HG03159 (cell line): ENCODE results near the gene TAL2.

Experiments used
- ATAC-seq: cut with Tn5 transposase; IDR thresholded peaks from one replicate; pipeline ENCODE4 v1.9.1; 2021; ENCODE audit warnings: mild to moderate bottlenecking, moderate library complexity; ENCODE audit not compliant: unreplicated experiment

TAL2 gene

DNA sequence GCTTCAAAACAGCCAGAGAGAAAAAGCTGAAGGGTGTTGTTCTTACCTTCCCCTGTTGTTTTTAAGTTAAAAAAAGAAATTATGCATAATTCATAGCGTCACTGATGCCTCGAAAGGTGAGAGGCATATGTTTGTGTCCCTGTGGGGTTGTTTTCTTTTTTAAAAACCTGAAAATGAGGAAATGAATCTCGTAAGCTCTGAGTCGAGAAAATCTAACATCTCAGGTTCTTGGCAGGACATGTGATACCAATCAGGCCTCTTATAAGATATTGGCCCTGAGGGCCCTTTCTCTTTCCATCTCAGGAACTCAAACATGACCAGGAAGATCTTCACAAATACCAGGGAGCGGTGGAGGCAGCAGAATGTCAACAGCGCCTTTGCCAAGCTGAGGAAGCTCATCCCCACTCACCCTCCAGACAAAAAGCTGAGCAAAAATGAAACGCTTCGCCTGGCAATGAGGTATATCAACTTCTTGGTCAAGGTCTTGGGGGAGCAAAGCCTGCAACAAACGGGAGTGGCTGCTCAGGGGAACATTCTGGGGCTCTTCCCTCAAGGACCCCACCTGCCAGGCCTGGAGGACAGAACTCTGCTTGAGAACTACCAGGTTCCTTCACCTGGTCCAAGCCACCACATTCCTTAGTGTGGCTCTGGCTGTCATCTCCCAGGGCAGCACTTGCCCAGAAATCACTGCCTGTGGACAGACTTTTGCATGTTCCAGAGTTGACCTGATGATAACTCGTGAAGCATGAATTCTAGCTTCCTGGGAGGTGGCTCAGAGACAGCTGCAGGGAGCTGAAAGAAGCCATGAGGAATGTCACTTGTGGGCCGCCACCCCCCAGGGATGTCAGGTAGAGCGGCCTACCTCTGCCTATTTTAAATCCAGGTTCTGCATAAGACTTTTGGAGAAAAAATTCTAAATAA lies at the start of gene TAL2:
TSS of gene TAL2 (plus strand) at position 274 of the 921 bp plus-strand sequence. CDS start at position 314, 40 bp downstream.
- peak; percentile 86 for ATAC-seq

DNA sequence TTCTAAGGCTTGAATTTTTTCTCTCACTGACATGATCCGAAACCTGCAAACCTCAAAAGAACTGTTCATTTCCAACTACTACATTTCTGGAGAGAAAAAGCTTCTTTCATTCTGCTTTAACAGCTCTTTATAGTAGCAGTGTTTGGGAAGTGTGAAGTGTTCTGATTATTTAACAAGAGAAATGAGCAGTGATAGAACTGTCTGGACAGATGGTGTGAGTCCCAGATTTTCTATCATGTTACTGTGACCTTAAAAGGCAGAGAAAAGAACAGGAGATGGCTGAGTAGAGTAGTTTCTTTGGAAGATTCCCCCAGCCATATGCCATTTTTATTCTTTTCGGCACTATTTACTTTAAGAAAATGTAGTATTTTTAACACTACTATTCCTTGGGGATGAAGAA lies 41.3 kb upstream of the TAL2 start:
- ATAC-seq, result no peak

DNA sequence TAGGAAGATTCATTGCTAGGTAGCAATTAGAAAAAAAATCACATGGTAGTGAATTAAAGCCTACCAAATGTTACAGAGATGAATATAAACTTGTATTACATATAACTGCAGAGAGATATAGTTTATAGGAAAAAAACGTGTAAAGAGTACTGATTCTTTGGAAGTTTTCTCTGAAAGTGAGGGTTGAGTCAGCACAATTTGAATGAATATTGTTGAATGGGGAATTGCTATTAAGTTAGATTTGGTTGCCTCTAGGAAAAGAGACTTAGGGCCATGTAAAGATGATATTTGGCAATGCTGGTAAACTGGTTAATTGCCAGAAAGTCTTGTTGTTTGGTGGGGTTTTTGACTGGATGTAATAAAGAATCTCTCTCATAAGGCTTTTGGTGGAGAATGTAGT lies 37.2 kb upstream of the TAL2 start:
- ATAC-seq, result no peak

DNA sequence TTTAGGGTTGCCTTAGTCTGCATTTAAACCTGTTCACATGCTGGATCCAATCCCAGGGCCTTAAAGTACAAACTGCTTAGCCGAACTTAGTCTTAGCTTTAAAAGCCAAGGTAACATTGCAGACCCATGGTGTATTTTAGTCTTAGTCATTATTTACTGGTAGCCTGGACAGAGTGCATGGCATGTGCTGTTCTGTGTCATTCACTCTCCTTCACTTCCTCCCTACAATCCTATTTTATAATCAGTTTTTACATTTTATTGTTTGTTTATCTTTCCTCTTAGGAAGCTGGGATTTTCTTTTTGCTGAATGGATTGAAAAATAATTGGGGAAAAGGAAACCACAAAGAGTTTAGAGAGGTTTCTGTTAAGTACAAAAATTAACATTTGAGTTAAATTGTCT lies 29.4 kb upstream of the TAL2 start:
- ATAC-seq, result no peak

DNA sequence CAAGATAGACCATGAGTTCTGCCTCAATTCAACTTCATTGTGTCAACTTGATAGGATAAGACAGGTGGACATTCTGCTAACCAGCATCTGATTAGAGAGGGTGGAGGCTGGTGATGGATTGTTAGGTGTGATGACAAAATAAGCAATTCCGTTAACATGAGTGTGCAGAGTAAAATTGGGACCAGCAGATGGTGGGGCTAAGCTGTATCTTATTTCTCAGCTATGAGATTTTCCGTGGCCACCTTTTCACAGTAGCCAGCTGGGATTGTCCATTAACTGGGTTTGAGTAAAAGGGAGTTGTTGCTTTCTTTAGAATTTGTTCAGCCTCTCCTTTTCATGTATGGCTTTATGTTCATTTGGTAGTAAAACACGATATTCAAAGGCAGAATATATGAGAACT lies 28.8 kb upstream of the TAL2 start:
- ATAC-seq, result no peak

DNA sequence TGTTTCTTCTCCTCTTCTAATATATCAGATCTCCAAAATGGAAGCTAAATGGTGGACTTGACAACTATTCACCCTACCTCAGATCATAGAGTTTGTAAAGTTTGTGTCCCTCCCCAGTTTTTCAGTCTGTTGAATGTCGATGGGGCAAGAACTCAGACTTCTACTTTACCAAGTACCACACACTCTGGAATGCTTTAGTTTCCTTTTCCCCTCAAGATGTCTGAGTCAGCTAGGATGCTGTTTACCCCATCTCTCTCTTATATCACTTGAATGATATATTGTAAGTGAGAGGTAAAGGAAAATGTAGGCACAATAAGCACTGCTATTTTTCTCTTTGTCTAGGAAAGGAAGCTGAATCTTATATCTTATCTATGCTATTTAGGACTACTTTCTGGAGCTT lies 25.9 kb upstream of the TAL2 start:
- ATAC-seq, result no peak

DNA sequence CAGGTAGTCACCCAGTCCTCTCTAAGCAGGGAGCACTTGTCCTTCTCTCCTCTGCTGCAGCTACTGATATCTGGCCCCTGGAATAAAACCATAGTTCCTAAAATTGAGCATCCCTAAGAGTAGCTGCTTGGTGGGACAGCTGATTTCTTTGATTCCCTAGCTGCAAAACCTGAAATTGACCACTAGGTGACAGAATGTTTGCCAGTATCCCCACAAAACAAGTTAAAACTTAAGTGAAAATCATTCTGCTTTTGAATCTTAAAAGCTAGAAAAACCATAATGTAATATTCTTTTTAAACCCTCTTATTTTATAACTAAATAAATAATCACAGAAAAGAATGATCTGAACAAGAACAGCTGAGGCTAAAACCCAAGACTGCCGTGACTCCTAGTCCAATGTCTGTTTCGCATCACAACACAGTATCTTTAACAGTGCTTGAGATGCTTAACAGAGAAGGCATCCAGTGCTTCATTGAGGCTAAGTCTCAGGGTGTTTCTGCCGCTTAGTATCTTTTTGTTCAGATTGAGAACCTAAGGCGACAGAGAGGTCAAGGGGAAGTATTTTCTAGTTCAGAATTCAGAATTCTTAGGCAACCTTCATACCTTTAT lies 24.4 kb upstream of the TAL2 start:
- ATAC-seq, result no peak

DNA sequence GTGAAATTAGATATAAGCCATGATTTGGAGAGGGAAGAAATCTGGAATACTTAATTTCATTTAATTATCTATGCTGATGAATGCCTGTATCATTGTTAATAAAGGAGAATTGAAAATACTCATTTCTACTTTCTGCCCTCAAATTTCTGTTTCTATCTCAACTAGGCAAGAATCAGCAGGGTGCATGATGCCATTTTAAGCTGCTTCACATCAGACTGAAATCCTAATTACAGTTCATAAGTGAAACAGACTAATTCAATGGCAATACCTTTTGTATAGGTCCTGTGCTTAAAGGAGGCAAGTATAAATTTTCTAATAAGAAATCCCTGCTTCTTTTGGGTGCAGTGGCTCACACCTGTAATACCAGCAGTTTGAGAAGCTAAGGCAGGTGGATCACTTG lies 22.3 kb upstream of the TAL2 start:
- ATAC-seq, result no peak

DNA sequence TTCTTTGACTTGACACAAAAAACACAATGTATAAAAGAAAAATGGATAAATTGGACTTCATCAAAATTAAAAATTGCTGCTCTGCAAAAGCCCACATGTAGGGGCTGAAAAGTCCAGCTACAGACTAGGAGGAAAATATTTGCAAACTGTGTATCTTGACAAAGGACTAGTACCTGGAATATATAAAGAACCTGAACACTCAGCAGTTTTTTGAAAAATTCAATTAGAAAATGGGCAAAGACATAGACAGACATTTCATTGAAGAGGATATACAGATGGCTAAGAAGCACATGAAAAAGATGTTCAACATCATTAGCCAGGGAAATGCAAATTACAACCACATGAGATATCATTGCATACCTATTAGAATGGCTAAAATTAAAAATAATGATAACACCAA lies 18.5 kb upstream of the TAL2 start:
- ATAC-seq, result no peak

DNA sequence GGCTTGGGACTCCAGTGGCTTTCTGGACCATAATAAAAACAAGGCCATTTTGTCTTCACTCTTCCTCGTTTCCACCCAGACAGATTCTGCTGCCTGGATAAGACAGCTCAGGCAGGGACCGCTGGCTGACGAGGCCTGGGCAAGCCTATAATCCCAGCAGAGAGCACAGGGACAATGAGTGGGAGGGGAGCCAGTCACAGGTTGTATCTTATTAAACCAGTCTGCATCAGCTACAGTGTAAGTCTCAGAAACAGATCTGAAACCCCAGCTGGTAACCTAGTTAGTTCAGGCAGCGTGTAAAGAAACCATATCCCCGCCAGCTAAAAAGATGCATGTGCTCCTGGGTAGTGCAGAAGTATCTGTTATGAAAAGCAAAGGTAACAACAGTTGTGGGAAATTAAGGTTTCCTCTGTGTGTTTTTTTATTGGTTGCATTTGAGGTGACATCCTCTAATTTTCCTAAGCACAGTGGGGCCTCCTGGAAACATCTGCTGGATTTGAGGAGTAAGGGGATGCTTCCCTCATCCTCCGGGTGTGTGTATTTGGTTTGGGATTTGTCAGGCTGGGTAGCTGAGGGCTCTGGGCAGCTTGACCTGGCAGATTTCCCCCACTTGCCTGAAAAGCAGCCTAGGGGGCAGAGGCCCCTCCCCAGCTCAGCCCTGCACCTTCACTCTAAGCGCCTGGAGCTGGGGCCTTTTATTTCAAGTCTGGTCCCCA lies 15.2 kb upstream of the TAL2 start:
- no peak for ATAC-seq

DNA sequence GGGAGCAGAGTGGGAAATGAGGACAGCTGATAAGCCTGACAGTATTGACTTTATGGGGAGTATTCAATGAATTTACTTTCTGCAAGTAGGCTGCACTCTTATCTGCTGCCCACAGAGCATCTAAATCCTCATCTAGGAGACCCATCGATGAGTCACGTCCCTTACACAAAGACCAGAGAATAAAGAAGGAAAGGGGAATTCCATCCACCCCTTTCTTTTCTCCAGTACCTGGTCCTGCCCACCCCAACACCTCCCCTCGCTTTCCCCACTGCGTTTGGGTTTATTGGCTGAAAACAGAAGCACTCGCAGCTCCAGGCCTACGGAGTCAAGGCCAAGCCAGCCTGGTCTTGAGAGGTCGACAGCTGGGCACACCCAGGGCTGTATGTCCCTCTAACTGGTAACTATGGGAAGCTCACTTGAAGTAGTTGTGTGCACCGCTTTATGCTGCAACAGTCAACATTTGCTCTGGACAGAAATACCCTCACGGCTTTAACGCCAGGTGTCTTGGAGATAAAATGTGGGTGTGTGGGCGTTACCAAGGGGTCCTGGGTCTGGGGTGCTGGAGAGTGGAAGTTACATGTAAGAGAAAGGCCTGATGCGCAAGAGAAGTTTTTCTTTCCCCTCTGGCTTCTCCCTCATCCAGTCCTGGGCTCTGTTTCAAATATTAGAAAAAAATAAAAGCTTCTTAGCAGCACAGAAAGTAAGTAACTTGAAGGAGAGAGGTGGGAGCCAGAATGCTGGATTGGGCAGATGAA lies 14.5 kb upstream of the TAL2 start:
- ATAC-seq, result no peak

DNA sequence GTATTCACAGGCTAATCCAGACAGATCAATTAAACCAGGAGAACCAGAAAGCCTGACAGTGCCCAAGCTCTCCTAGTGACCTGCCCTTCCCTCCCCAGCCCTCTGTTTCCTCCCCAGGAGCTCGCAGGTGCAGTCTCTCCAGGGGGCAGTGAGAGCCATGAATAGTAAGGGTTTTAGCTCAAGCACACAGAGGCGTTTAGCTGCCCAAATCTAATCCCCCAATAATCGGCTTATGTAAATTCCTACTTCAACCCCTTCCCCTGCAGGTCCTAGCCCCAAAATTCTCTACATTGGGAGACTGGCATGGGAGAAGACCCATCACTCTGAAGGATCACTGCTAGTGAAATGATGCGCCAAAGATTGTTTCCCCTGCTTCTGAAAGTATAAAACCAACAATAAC lies 10.5 kb upstream of the TAL2 start:
- ATAC-seq, result no peak

DNA sequence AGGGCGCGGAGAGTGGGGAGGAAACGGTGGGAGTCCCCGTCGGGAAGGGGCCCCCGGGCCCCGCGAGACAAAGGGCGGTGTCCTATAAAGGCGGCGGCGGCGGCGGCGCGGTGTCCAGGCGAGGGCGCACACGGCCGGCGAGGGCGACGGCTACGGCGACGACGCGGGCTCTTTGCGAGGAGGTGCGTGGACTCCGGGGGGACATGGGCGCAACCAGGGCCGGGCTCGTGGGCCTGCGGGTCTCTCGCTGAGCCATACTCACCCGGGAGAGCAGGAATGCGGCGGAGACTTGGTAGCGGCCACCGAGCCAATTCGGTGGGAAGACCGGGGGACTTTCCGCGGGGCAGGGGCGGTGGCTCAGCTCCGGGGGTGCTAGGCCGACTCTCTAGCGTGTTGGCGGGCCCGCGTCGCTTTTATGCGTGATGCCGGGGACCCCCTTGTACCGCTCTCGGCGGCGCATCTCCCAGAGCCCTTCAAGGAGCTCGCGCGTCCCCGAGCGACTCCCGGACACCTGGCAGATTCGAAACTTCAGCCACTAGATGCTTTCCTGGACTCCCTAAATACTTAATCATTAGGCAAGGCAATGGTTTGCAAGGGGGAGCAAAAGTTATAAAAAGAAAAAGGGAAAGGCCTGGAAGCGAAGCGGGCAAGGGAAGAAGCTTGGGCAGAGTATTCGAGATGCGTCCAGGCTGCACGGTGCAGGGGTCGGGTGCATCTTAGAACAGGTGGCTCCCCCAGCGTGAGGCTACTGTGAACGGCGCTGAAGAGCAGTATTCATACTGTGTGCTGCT lies 5.9 kb upstream of the TAL2 start:
- ATAC-seq, result peak; percentile 57

DNA sequence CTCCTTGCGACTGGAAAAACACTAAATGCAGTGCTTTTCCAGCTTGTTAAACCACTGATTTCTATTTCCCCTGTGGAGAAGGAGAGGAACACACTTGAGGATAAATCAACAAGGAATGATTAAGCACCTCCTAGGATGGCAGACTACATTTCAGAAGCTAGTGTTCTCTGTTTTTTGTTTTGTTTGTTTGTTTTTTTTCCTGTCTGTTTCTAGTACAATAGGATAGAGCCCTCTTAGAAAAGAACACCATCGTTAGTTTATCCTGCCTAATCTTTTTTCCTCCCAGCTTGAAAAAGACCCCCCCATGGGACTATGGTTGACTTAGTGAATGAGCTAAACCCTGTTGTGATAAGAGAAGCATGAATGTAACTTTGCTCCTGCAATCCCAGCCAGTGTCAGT lies 3.9 kb upstream of the TAL2 start:
- ATAC-seq, result no peak

DNA sequence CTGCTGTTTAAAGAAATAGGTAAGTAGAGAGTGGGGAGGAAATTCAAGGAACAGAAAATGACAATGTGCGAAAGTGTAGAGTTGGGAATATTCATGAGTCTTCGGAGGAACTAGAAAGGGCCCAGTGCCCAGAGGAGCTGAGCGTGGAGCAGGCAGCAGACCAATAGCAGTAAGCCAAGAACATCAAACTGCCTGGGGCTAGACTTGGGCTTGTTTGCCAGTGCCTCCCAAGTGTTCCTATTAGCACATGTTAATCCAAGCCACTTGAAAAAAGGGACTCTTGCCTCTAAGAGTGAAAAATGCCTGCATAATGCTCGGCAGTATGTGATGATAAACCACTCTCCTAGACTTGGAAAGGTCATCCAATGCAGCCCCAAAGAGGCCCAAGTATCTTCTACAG lies 1.2 kb upstream of the TAL2 start:
- no peak for ATAC-seq

DNA sequence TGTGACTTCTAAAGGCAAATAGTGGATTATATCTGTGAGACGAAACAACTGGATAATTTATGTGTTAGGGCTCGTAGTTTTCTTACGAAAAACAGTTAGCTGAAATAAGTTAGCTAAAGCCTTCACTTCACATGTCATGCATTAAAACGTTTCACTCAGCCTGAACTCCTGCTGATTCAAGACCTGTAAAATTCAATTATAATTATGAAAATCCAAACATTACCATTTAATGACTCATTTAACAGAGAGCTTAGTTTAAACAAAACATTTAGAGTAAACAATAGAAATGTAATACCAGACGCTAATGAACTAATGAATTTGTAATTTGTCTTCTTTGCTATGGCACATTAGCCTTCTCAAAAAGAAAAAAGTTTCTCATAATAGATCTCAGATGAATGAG lies 1.7 kb downstream of the TAL2 start:
- ATAC-seq, result no peak

DNA sequence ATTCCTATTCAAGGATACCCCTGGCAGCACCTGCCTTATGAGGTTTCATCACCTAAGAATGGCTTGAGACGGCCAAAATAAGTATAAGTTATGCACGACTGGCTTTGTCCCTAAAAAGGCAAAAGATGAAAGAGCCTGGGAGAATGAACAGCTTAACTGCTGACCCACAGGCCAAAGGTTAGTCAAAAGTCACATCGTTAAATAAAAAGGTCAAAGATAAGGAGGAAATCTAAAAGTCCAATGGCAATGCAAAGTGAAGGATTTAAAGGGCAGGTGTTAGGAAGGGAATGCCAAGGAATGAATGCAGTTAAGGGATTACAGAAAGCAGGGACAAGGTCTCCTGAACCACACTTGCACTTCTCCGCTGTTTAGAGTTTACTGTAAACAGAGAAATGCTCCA lies 5.6 kb downstream of the TAL2 start:
- no peak for ATAC-seq

DNA sequence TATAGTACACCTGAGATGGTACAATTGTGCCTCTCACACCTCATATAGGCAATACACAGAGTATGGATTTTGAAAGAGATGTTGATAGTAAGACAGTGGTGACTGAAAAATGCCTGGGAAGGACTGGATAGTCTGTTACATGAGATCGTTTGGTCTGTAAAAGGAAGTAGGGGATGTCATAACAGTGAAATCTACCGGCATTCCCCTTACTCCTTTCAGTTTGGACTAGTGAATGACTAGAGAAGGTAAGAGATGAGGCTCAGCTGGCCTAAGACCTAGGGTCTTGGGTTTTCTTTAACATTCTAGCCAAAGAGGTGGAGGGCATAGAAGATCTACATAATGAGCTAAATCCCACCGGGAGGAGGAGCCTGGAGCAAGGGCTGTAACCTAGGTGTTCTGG lies 8.1 kb downstream of the TAL2 start:
- no peak for ATAC-seq

DNA sequence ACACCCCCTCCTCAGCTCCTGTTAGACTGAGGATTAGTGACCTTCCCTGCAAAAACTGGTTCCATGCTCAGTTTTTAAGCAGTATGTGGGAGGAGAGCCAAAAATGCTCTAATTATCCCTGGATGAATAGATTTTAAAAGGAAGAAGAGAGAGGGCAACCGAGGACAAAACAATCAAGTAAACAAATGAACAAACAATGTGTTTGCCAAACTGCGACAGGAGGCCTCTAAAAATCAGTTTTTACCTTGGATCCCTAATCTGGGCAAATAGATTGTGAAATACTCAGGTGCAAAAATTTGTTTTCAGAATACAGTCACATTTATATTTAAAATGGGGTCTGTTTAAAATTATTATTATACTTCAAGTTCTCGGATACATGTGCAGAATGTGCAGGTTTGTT lies 8.5 kb downstream of the TAL2 start:
- no peak for ATAC-seq

DNA sequence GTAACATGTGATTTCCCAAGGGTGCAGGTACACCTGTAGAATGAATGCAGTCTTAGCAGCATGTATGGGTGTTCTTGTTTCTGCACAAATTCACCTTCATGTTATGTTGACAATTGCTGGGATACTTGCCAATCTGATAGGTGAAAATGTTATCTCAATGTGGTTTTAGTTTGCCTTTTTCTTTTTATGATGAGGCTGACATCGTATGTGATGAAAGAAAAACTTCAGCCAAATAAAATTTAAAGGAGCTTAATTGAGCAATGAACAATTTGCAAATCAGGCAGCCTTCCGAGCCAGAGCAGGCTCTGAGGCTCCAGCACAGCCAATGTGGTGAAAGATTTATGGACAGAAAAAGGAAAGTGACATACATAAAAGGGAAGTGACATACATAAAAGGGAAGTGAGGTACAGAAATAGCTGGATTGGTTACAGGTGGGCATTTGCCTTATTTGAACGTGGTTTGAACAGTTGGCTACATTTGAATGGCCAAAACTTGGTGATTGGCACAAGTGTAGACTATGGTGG lies 10.5 kb downstream of the TAL2 start:
- ATAC-seq, result peak; percentile 65
